GM18873 (cell line): ENCODE results near the gene PAXX.

Source experiments
- ATAC-seq: cut with Tn5 transposase; IDR thresholded peaks from one replicate; pipeline ENCODE4 v1.9.1; 2021; ENCODE audit warnings: mild to moderate bottlenecking, moderate library complexity, moderate number of reproducible peaks; ENCODE audit not compliant: unreplicated experiment, low FRiP score

The PAXX gene

GRCh38 chr9:136952876-136953770 is 39.1 kb upstream of the PAXX start:
- no peak for ATAC-seq

GRCh38 chr9:136953771-136954269 is 38.4 kb upstream of the PAXX start:
- ATAC-seq = no peak

GRCh38 chr9:136954270-136955083 is 37.7 kb upstream of the PAXX start:
- no peak for ATAC-seq

- no peak for ATAC-seq
Measured at GRCh38 chr9:136955202-136955942, 36.9 kb upstream of the PAXX start.

GRCh38 chr9:136955943-136956335 is 36.3 kb upstream of the PAXX start:
- ATAC-seq = no peak

GRCh38 chr9:136956604-136957003 is 35.6 kb upstream of the PAXX start:
- no peak for ATAC-seq

- ATAC-seq = no peak
Measured at GRCh38 chr9:136957461-136957860, 34.8 kb upstream of the PAXX start.

- no peak for ATAC-seq
Measured at GRCh38 chr9:136957901-136958300, 34.3 kb upstream of the PAXX start.

- ATAC-seq = no peak
Measured at GRCh38 chr9:136958473-136958872, 33.7 kb upstream of the PAXX start.

- ATAC-seq = no peak
Measured at GRCh38 chr9:136958898-136959850, 33.0 kb upstream of the PAXX start.

- no peak for ATAC-seq
Measured at GRCh38 chr9:136960212-136960937, 31.8 kb upstream of the PAXX start.

- ATAC-seq = no peak
Measured at GRCh38 chr9:136960938-136961275, 31.3 kb upstream of the PAXX start.

- ATAC-seq = no peak
Measured at GRCh38 chr9:136961279-136962065, 30.8 kb upstream of the PAXX start.

- ATAC-seq = no peak
Measured at GRCh38 chr9:136962163-136962562, 30.1 kb upstream of the PAXX start.

- no peak for ATAC-seq
Measured at GRCh38 chr9:136962701-136963248, 29.4 kb upstream of the PAXX start.

GRCh38 chr9:136963341-136963740 is 28.9 kb upstream of the PAXX start:
- ATAC-seq = no peak

GRCh38 chr9:136963751-136964150 is 28.5 kb upstream of the PAXX start:
- ATAC-seq = no peak

GRCh38 chr9:136964171-136964689 is 28.0 kb upstream of the PAXX start:
- ATAC-seq = no peak
